Panc1 (cell line): ENCODE results near the gene KNDC1. TPM values are rescaled to one million over a fixed set of nuclear protein-coding genes. Genes with fewer than 3 reads are reported as not detected.

Experiments
- ATAC-seq: fragments of 200-7000 bp; cut with Tn5 transposase; 2 replicates; pipeline ENCODE4 v1.9.1; 2020; ENCODE audit warnings: mild to moderate bottlenecking, moderate library complexity
- BruUV-seq: library from RNA; stranded (reverse); fragments of 400-500 nt; replicated peaks from 2 replicates; lab custom pipeline; 2021; lab: Mats Ljungman, UMichigan
- CTCF ChIA-PET: fragments of 300-600 bp; sonication (Branson Sonifier 250); formaldehyde crosslinking; loops from one replicate; lab custom pipeline; 2022; ENCODE audit warnings: antibody characterized with exemption; lab: Charles Lee
- POLR2A ChIA-PET: fragments of 300-600 bp; sonication (Branson Sonifier 250); formaldehyde crosslinking; loops from one replicate; lab custom pipeline; 2022; ENCODE audit warnings: antibody characterized with exemption; lab: Charles Lee
- DNase-seq: peaks from one replicate; pipeline ENCODE4 v3.0.0-alpha.2; 2010; ENCODE audit warnings: low read depth, low spot score
- H3K27ac ChIP-seq: 2 replicates; pipeline ENCODE4 v1.5.1; 2011; ENCODE audit warnings: mild to moderate bottlenecking, low read length, inconsistent platforms
- H3K27me3 ChIP-seq: fragments of 200-500 bp; sonication (Bioruptor generic); 2 replicates; pipeline ENCODE4 v1.6.0; 2014; ENCODE audit warnings: low read length, inconsistent platforms; ENCODE audit not compliant: control insufficient read depth, insufficient read depth
- H3K36me3 ChIP-seq: fragments of 200-500 bp; sonication (Bioruptor generic); 2 replicates; pipeline ENCODE4 v1.5.1; 2014; ENCODE audit warnings: inconsistent platforms, mild to moderate bottlenecking, low read length, moderate library complexity; ENCODE audit not compliant: control insufficient read depth, insufficient read depth
- H3K4me1 ChIP-seq: 2 replicates; pipeline ENCODE4 v1.5.1; 2011; ENCODE audit warnings: inconsistent platforms, mild to moderate bottlenecking, low read length, moderate library complexity; ENCODE audit not compliant: control insufficient read depth, insufficient read depth
- H3K4me3 ChIP-seq, 2 experiments: 2 replicates each; pipeline ENCODE4 v1.5.1; 2011 to 2012; ENCODE audit warnings: low read depth in 2 of 2, low read length in 2 of 2, mild to moderate bottlenecking in 2 of 2, inconsistent platforms in 1 of 2, moderate library complexity in 1 of 2
- H3K9me3 ChIP-seq: fragments of 200-500 bp; sonication (Bioruptor generic); 2 replicates; pipeline ENCODE4 v1.5.1; 2014; ENCODE audit warnings: low read depth, mild to moderate bottlenecking, inconsistent platforms, low read length, moderate library complexity; ENCODE audit not compliant: control insufficient read depth, insufficient read depth
- CTCF ChIP-seq: fragments of 450-650 bp; IDR thresholded peaks from 2 replicates; pipeline ENCODE4 v1.5.1; 2017; ENCODE audit warnings: mild to moderate bottlenecking
- POLR2AphosphoS5 ChIP-seq: IDR thresholded peaks from 2 replicates; pipeline ENCODE4 v1.6.1; 2012; ENCODE audit warnings: mild to moderate bottlenecking, low read depth, low read length, moderate library complexity
- REST ChIP-seq, 2 experiments: IDR thresholded peaks; 2 replicates each; pipeline ENCODE4 v1.6.1; 2011 to 2012; ENCODE audit warnings: low read depth in 2 of 2, control low read depth in 1 of 2, low read length in 1 of 2, mild to moderate bottlenecking in 1 of 2, moderate library complexity in 1 of 2; ENCODE audit not compliant: insufficient read depth in 1 of 2
- SIN3A ChIP-seq: IDR thresholded peaks from 2 replicates; pipeline ENCODE4 v1.6.1; 2012; ENCODE audit warnings: low read depth, mild to moderate bottlenecking, low read length, moderate library complexity, borderline replicate concordance; ENCODE audit not compliant: insufficient read depth
- TCF7L2 ChIP-seq: IDR thresholded peaks from 2 replicates; pipeline ENCODE4 v1.6.1; 2011; ENCODE audit warnings: mild to moderate bottlenecking, low read depth, low read length, inconsistent platforms
- in situ Hi-C: cut with HindIII; loops from 2 replicates; pipeline ENCODE4 v1.10.0; 2016; ENCODE audit warnings: low sequenced_read_pairs, low pct_unique_long_range_greater_than_20kb
- intact Hi-C: fragments of 100-400 bp; cut with micrococcal nuclease; formaldehyde crosslinking; loops from one replicate; pipeline ENCODE4 v1.10.0; 2022; ENCODE audit not compliant: unreplicated experiment
- total RNA-seq: library from RNA; stranded (reverse); gene quantifications from one replicate; pipeline ENCODE4 v1.2.1, GENCODE V29; 2021; ENCODE audit not compliant: unreplicated experiment

KNDC1 gene
- total RNA-seq, 1 experiment from 2014 or later = 2.6 TPM

GRCh38 chr10:133199992-133200611, 40.1 kb downstream of the KNDC1 start:
- CTCF ChIA-PET = no interaction called here
- intact Hi-C loops = no loop called here

GRCh38 chr10:133200621-133201031, 40.6 kb downstream of the KNDC1 start:
- no TSS peak for BruUV-seq
- ATAC-seq (no peak), DNase-seq (no peak)
- Histone ChIP-seq H3K4me3 (no peak overlapping the region), H3K4me1 (no peaks in the 10 kb centered on the region), H3K27ac (no peak overlapping the region), H3K9me3 (no peaks in the 10 kb centered on the region), H3K36me3 (no peaks in the 10 kb centered on the region), H3K27me3 (no peaks in the 10 kb centered on the region)
- CTCF ChIA-PET = no interaction called here
- intact Hi-C loops = no loop called here
- in situ Hi-C loops = no loop called here
- TF ChIP-seq POLR2AphosphoS5 (no peak), CTCF (no peak), REST (IDR thresholded peaks at IDR 0.05; ENCODE audit: insufficient read depth in 1 of 2, low read depth in 2 of 2, low read length in 1 of 2) (no peak), TCF7L2 (no peak), SIN3A (no peak)
- POLR2A ChIA-PET = no interaction called here

More at GRCh38 chr10:133199992-133200611, 40.1 kb downstream of the KNDC1 start:
- Histone ChIP-seq H3K4me3 (no peak overlapping the region), H3K27ac (no peak overlapping the region), H3K9me3 (no peaks in the 10 kb centered on the region), H3K27me3 (no peaks in the 10 kb centered on the region), H3K4me1 (no peaks in the 10 kb centered on the region), H3K36me3 (no peaks in the 10 kb centered on the region)
- POLR2A ChIA-PET = no interaction called here
- ATAC-seq (no peak), DNase-seq (no peak)
- in situ Hi-C loops = no loop called here
- TF ChIP-seq POLR2AphosphoS5 (no peak), CTCF (no peak), REST (IDR thresholded peaks at IDR 0.05; ENCODE audit: insufficient read depth in 1 of 2, low read depth in 2 of 2, low read length in 1 of 2) (no peak), TCF7L2 (no peak), SIN3A (no peak)
- no TSS peak for BruUV-seq
